ENCODE results near the gene PEX10.

DNA sequence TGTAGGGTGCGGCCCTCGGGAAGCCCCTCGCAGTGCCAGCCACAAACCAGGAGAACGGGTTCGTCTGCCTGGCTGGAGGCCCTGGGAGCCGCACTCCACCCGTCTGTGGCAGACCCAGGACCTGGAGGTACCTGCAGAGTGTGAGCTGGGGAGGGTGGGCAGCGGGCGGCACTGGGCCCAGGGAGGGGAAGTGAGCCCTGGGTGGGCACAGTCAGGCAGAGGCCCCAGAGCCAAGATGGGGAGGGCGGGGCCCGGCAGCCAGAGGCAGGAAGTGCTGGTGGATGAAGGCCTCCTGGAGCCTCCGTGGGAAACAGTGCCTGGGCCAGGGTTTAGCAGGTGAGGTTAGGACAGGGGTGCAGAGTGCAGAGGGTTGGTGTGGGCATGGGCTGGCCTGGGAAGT is 4.0 kb upstream of the PEX10 start:
- TF ChIP-seq, protein P1, sequence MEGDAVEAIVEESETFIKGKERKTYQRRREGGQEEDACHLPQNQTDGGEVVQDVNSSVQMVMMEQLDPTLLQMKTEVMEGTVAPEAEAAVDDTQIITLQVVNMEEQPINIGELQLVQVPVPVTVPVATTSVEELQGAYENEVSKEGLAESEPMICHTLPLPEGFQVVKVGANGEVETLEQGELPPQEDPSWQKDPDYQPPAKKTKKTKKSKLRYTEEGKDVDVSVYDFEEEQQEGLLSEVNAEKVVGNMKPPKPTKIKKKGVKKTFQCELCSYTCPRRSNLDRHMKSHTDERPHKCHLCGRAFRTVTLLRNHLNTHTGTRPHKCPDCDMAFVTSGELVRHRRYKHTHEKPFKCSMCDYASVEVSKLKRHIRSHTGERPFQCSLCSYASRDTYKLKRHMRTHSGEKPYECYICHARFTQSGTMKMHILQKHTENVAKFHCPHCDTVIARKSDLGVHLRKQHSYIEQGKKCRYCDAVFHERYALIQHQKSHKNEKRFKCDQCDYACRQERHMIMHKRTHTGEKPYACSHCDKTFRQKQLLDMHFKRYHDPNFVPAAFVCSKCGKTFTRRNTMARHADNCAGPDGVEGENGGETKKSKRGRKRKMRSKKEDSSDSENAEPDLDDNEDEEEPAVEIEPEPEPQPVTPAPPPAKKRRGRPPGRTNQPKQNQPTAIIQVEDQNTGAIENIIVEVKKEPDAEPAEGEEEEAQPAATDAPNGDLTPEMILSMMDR (IDR thresholded peaks at IDR 0.05), result no peak
- peak; percentile 60 for TF ChIP-seq POLR2AphosphoS5 (IDR thresholded peaks at IDR 0.05)
- TF ChIP-seq POLR2A (IDR thresholded peaks at IDR 0.05), result peak; percentile 30
